C4-2B (cell line): ENCODE results near the gene ADCY9.

Experiments
- CTCF ChIP-seq: fragments of 450-650 bp; conservative IDR thresholded peaks from 2 replicates; pipeline ENCODE4 v1.5.1; 2017; ENCODE audit warnings: mild to moderate bottlenecking
- ZFX ChIP-seq: fragments of 450-650 bp; IDR thresholded peaks from 2 replicates; pipeline ENCODE4 v1.6.1; 2017

GRCh38 chr16:4055748-4056147 is 60.5 kb downstream of the ADCY9 start:
- TF ChIP-seq CTCF, result no peak
- TF ChIP-seq ZFX, result no peak
